HCT116 (cell line): ENCODE measurements around the gene MYOF.

ENCODE experiments used
- ELF1 ChIP-seq: IDR thresholded peaks from 2 replicates; pipeline ENCODE4 v1.6.1; 2012; ENCODE audit warnings: low read depth, borderline replicate concordance
- POLR2A ChIP-seq: IDR thresholded peaks from 2 replicates; pipeline ENCODE4 v1.7.0; 2011; ENCODE audit warnings: borderline replicate concordance; ENCODE audit not compliant: insufficient read depth, insufficient read length; ENCODE audit errors: extremely low read depth
- POLR2AphosphoS5 ChIP-seq: IDR thresholded peaks from 2 replicates; pipeline ENCODE4 v1.6.1; 2011; ENCODE audit warnings: mild to moderate bottlenecking, low read depth, low read length, moderate library complexity
- RAD21 ChIP-seq: IDR thresholded peaks from 2 replicates; pipeline ENCODE4 v1.6.1; 2012; ENCODE audit warnings: low read depth, mild to moderate bottlenecking
- SIN3A ChIP-seq: IDR thresholded peaks from 2 replicates; pipeline ENCODE4 v1.6.1; 2012; ENCODE audit warnings: low read depth
- SRF ChIP-seq: IDR thresholded peaks from 2 replicates; pipeline ENCODE4 v1.6.1; 2012; ENCODE audit warnings: low read depth
- YY1 ChIP-seq: IDR thresholded peaks from 2 replicates; pipeline ENCODE4 v1.6.1; 2011; ENCODE audit warnings: low read length, low read depth, moderate library complexity, mild to moderate bottlenecking; ENCODE audit not compliant: insufficient replicate concordance; ENCODE audit errors: extremely low read depth
- TF ChIP-seq, protein P1 (sequence below), 3 experiments: fragments of 200-600 bp in 1 of 3; sonication (generic) in 1 of 3; IDR thresholded peaks in 2 of 3; conservative IDR thresholded peaks in 1 of 3; 2 replicates each; pipeline ENCODE4 v1.5.1; 2012 to 2017; ENCODE audit warnings: low read depth in 2 of 3, low read length in 2 of 3, antibody characterized with exemption in 1 of 3, borderline replicate concordance in 1 of 3, control low read depth in 1 of 3, mild to moderate bottlenecking in 1 of 3, mixed read lengths in 1 of 3, mixed run types in 1 of 3, moderate library complexity in 1 of 3; ENCODE audit not compliant: insufficient read depth in 1 of 3
- TF ChIP-seq, protein P2 (sequence below): IDR thresholded peaks from 2 replicates; pipeline ENCODE4 v1.6.1; 2012; ENCODE audit warnings: low read depth
- TF ChIP-seq, protein P3 (sequence below): IDR thresholded peaks from 2 replicates; pipeline ENCODE4 v1.6.1; 2012
- TF ChIP-seq, protein P4 (sequence below): IDR thresholded peaks from 2 replicates; pipeline ENCODE4 v1.6.1; 2011; ENCODE audit warnings: mild to moderate bottlenecking, low read length, moderate library complexity; ENCODE audit not compliant: insufficient replicate concordance; ENCODE audit errors: extremely low read depth

DNA sequence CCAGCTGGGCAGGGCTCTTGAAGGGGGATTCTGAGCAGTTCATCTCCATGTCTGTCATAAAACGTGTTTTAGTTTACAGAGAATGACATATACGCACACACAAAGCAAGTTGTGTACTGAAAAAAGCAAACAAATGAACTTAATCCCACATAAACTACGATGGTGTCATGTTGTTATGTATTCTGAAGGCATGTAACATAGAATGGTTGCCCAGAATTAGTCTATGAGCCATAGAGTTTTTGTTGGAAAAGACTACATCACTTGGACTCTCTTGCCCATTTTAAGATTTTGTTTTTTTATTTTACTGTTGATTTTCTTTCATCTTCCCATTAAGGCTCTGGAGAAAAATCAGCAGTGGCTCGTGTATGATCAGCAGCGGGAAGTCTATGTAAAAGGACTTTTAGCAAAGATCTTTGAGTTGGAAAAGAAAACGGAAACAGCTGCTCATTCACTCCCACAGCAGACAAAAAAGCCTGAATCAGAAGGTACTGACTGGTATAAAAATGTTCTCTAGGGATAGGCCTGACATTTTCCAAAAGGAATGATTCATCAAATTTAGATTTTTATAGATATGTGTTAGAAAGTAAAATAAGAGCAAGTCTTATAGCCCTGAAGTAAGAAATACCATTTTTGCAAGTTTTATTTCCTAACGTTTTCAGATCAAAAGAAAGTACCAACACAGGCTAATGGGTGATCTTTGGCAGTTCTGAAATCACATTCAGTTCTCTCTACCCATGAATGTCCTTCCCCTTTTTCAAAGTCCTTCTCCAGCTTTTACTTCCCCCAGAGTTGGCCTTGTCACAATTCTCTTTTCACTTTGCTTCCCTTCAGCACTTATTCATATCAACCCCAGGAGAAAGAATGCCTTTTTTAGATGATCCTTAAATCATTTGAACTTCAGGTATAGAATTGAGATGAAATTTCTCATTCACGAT, 33.2 kb upstream of the MYOF start:
- TF ChIP-seq ELF1 = no peak
- TF ChIP-seq, protein P1, sequence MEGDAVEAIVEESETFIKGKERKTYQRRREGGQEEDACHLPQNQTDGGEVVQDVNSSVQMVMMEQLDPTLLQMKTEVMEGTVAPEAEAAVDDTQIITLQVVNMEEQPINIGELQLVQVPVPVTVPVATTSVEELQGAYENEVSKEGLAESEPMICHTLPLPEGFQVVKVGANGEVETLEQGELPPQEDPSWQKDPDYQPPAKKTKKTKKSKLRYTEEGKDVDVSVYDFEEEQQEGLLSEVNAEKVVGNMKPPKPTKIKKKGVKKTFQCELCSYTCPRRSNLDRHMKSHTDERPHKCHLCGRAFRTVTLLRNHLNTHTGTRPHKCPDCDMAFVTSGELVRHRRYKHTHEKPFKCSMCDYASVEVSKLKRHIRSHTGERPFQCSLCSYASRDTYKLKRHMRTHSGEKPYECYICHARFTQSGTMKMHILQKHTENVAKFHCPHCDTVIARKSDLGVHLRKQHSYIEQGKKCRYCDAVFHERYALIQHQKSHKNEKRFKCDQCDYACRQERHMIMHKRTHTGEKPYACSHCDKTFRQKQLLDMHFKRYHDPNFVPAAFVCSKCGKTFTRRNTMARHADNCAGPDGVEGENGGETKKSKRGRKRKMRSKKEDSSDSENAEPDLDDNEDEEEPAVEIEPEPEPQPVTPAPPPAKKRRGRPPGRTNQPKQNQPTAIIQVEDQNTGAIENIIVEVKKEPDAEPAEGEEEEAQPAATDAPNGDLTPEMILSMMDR (IDR thresholded peaks at IDR 0.05 in 2 of 3, conservative IDR thresholded peaks at IDR 0.05 in 1 of 3; ENCODE audit: borderline replicate concordance in 1 of 3, insufficient read depth in 1 of 3, low read depth in 2 of 3, low read length in 2 of 3) = no peak
- no peak for TF ChIP-seq POLR2AphosphoS5
- no peak for TF ChIP-seq POLR2A
- TF ChIP-seq, protein P2, sequence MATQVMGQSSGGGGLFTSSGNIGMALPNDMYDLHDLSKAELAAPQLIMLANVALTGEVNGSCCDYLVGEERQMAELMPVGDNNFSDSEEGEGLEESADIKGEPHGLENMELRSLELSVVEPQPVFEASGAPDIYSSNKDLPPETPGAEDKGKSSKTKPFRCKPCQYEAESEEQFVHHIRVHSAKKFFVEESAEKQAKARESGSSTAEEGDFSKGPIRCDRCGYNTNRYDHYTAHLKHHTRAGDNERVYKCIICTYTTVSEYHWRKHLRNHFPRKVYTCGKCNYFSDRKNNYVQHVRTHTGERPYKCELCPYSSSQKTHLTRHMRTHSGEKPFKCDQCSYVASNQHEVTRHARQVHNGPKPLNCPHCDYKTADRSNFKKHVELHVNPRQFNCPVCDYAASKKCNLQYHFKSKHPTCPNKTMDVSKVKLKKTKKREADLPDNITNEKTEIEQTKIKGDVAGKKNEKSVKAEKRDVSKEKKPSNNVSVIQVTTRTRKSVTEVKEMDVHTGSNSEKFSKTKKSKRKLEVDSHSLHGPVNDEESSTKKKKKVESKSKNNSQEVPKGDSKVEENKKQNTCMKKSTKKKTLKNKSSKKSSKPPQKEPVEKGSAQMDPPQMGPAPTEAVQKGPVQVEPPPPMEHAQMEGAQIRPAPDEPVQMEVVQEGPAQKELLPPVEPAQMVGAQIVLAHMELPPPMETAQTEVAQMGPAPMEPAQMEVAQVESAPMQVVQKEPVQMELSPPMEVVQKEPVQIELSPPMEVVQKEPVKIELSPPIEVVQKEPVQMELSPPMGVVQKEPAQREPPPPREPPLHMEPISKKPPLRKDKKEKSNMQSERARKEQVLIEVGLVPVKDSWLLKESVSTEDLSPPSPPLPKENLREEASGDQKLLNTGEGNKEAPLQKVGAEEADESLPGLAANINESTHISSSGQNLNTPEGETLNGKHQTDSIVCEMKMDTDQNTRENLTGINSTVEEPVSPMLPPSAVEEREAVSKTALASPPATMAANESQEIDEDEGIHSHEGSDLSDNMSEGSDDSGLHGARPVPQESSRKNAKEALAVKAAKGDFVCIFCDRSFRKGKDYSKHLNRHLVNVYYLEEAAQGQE = no peak
- no peak for TF ChIP-seq SIN3A
- no peak for TF ChIP-seq YY1
- TF ChIP-seq, protein P3, sequence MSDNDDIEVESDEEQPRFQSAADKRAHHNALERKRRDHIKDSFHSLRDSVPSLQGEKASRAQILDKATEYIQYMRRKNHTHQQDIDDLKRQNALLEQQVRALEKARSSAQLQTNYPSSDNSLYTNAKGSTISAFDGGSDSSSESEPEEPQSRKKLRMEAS = no peak
- TF ChIP-seq, protein P4, sequence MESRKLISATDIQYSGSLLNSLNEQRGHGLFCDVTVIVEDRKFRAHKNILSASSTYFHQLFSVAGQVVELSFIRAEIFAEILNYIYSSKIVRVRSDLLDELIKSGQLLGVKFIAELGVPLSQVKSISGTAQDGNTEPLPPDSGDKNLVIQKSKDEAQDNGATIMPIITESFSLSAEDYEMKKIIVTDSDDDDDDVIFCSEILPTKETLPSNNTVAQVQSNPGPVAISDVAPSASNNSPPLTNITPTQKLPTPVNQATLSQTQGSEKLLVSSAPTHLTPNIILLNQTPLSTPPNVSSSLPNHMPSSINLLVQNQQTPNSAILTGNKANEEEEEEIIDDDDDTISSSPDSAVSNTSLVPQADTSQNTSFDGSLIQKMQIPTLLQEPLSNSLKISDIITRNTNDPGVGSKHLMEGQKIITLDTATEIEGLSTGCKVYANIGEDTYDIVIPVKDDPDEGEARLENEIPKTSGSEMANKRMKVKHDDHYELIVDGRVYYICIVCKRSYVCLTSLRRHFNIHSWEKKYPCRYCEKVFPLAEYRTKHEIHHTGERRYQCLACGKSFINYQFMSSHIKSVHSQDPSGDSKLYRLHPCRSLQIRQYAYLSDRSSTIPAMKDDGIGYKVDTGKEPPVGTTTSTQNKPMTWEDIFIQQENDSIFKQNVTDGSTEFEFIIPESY = no peak
- no peak for TF ChIP-seq SRF
- no peak for TF ChIP-seq RAD21
